ENCODE results near the gene PLSCR1. TPM values are rescaled to one million over a fixed set of nuclear protein-coding genes. Genes with fewer than 3 reads are reported as not detected.
"Not testable (repeated sequence)": the region's sequence is repeated elsewhere in the genome, so short reads cannot be mapped to it uniquely, and the experiment has no call there.

PLSCR1 gene
- total and polyA plus RNA-seq, 10 donors = 42.4 to 267 (median 179) TPM

GRCh38 chr3:146499701-146500100 lies 44.7 kb downstream of the PLSCR1 start:
- H3K36me3 ChIP-seq = no peaks in the 10 kb centered on the region
- no peak overlapping the region for H3K4me3 ChIP-seq
- H3K4me1 ChIP-seq = no peaks in the 10 kb centered on the region
- WGBS, 5 donors = 85 to 100% (median 93%) methylated on average over 1 of the region's 1 CpG
- H3K27me3 ChIP-seq (replicated peaks in 1 of 7) = peaks cover 0 to 7% (median 0%) of the 10 kb centered on the region in 7 donors
- intact Hi-C loops (cut with DNase I; ENCODE audit: low total_unique reads) = no loop called here
- no peak for TF ChIP-seq POLR2A (IDR thresholded peaks at IDR 0.05)
- TF ChIP-seq POLR2AphosphoS5 (IDR thresholded peaks at IDR 0.05) = no peak
- no peak overlapping the region for H3K27ac ChIP-seq
- H3K9me3 ChIP-seq = peaks cover 0 to 9% (median 3%) of the 10 kb centered on the region in 8 donors
- no peak for DNase-seq

GRCh38 chr3:146498002-146498736 lies 46.2 kb downstream of the PLSCR1 start:
- Histone ChIP-seq H3K27ac (no peak overlapping the region), H3K9me3 (peaks cover 0 to 9% (median 3%) of the 10 kb centered on the region in 8 donors), H3K4me3 (no peak overlapping the region), H3K4me1 (no peaks in the 10 kb centered on the region), H3K36me3 (no peaks in the 10 kb centered on the region), H3K27me3 (replicated peaks in 1 of 7) (peaks cover 0 to 7% (median 0%) of the 10 kb centered on the region in 7 donors)
- 49 to 67% (median 59%) methylated on average over 13 of the region's 13 CpGs for WGBS, 5 donors
- intact Hi-C loops (cut with DNase I; ENCODE audit: low total_unique reads) = no loop called here
- TF ChIP-seq POLR2AphosphoS5 (IDR thresholded peaks at IDR 0.05) = peak in 1 of 3 donors; percentile 10
- TF ChIP-seq CTCF (IDR thresholded peaks at IDR 0.05 in 8 of 11, conservative IDR thresholded peaks at IDR 0.05 in 3 of 11) = no peak
- TF ChIP-seq POLR2A (IDR thresholded peaks at IDR 0.05) = no peak
- no peak for DNase-seq

- H3K36me3 ChIP-seq; H3K4me1 ChIP-seq; H3K9me3 ChIP-seq; H3K27me3 ChIP-seq (replicated peaks in 1 of 7); H3K27ac ChIP-seq; H3K4me3 ChIP-seq; intact Hi-C loops (cut with DNase I; ENCODE audit: low total_unique reads): not testable (repeated sequence)
- peak in 1 of 3 donors; percentile 61 for TF ChIP-seq POLR2AphosphoS5 (IDR thresholded peaks at IDR 0.05)
- 91 to 96% (median 95%) methylated on average over 18 to 28 of the region's 28 CpGs for WGBS, 5 donors
- peak; percentile 67 for DNase-seq
Measured at GRCh38 chr3:146497145-146497843, 47.1 kb downstream of the PLSCR1 start.

- WGBS, 5 donors = 0 to 66% (median 33%) methylated on average over 1 of the region's 1 CpG
- peaks cover 0 to 7% (median 0%) of the 10 kb centered on the region in 7 donors for H3K27me3 ChIP-seq (replicated peaks in 1 of 7)
- no peak for DNase-seq
- H3K4me1 ChIP-seq = no peaks in the 10 kb centered on the region
- TF ChIP-seq CTCF (IDR thresholded peaks at IDR 0.05 in 8 of 11, conservative IDR thresholded peaks at IDR 0.05 in 3 of 11) (no peak), POLR2A (IDR thresholded peaks at IDR 0.05) (no peak)
- intact Hi-C loops (cut with DNase I; ENCODE audit: low total_unique reads) = no loop called here
- peaks cover 0 to 12% (median 3%) of the 10 kb centered on the region in 8 donors for H3K9me3 ChIP-seq
- H3K27ac ChIP-seq = no peak overlapping the region
- no peaks in the 10 kb centered on the region for H3K36me3 ChIP-seq
- no peak overlapping the region for H3K4me3 ChIP-seq
Measured at GRCh38 chr3:146496726-146497125, 47.7 kb downstream of the PLSCR1 start.

- intact Hi-C loops (cut with DNase I; ENCODE audit: low total_unique reads) = no loop called here
- TF ChIP-seq CTCF (IDR thresholded peaks at IDR 0.05 in 8 of 11, conservative IDR thresholded peaks at IDR 0.05 in 3 of 11) = no peak
- no peak for TF ChIP-seq POLR2AphosphoS5 (IDR thresholded peaks at IDR 0.05)
- no peak for TF ChIP-seq POLR2A (IDR thresholded peaks at IDR 0.05)
- Histone ChIP-seq H3K9me3 (peaks cover 0 to 17% (median 3%) of the 10 kb centered on the region in 8 donors), H3K27me3 (replicated peaks in 1 of 7) (peaks cover 0 to 7% (median 0%) of the 10 kb centered on the region in 7 donors), H3K4me1 (no peaks in the 10 kb centered on the region), H3K36me3 (no peaks in the 10 kb centered on the region), H3K27ac (no peak overlapping the region), H3K4me3 (no peak overlapping the region)
- WGBS, 5 donors = 0 to 91% (median 42%) methylated on average over 1 of the region's 1 CpG
- DNase-seq = no peak
Measured at GRCh38 chr3:146496251-146496650, 48.2 kb downstream of the PLSCR1 start.
